Activated T-helper 17 cell treated with anti-CD3 and anti-CD28 coated beads, Interleukin-2, amount 50 U/mL, for 72 hours (primary cell): ENCODE data around the gene ETV3L. TPM values are rescaled to one million over a fixed set of nuclear protein-coding genes. Genes with fewer than 3 reads are reported as not detected.
A peak's percentile ranks its signal among the peaks of the same experiment; 100 is the strongest.
"Not testable (repeated sequence)": the region's sequence is repeated elsewhere in the genome, so short reads cannot be mapped to it uniquely, and the experiment has no call there.

Experiments
- ATAC-seq: fragments of 150-1000 bp; cut with Tn5 transposase; replicated peaks from 2 replicates; pipeline ENCODE4 v1.10.0; 2021; ENCODE audit warnings: mild to moderate bottlenecking, moderate library complexity
- H3K27ac Mint-ChIP-seq: one replicate; pipeline ENCODE4 v1.8.0; 2022; ENCODE audit warnings: mixed read lengths
- H3K27me3 Mint-ChIP-seq: one replicate; pipeline ENCODE4 v1.8.0; 2022; ENCODE audit warnings: mixed read lengths
- H3K36me3 Mint-ChIP-seq: one replicate; pipeline ENCODE4 v1.8.0; 2022; ENCODE audit warnings: low read depth, mild to moderate bottlenecking, mixed read lengths
- H3K4me1 Mint-ChIP-seq: one replicate; pipeline ENCODE4 v1.8.0; 2022; ENCODE audit warnings: mixed read lengths
- H3K4me3 Mint-ChIP-seq: one replicate; pipeline ENCODE4 v1.8.0; 2022; ENCODE audit warnings: mild to moderate bottlenecking, mixed read lengths
- H3K9me3 Mint-ChIP-seq: one replicate; pipeline ENCODE4 v1.8.0; 2022; ENCODE audit warnings: mixed read lengths
- total RNA-seq, 2 donors: library from RNA; stranded (reverse); gene quantifications; one replicate each; pipeline ENCODE4 v1.2.3, GENCODE V29; 2022

ETV3L gene
- total RNA-seq, 2 donors from 2014 or later = 0.26 TPM; not detected in 1

GRCh38 chr1:157104598-157105293 is 5.1 kb upstream of the ETV3L start:
- Mint-ChIP-seq H3K9me3 (no peaks in the 10 kb centered on the region), H3K27me3 (peaks cover 26% of the 10 kb centered on the region), H3K36me3 (no peaks in the 10 kb centered on the region), H3K4me1 (peaks cover 16% of the 10 kb centered on the region), H3K27ac (peak overlapping the region; percentile 70), H3K4me3 (no peak overlapping the region)
- peak; percentile 53 for ATAC-seq

GRCh38 chr1:157103268-157103667 is 3.7 kb upstream of the ETV3L start:
- no peak overlapping the region for H3K27ac Mint-ChIP-seq
- H3K4me3 Mint-ChIP-seq = no peak overlapping the region
- peaks cover 19% of the 10 kb centered on the region for H3K27me3 Mint-ChIP-seq
- ATAC-seq = no peak
- no peaks in the 10 kb centered on the region for H3K9me3 Mint-ChIP-seq
- peaks cover 16% of the 10 kb centered on the region for H3K4me1 Mint-ChIP-seq
- no peaks in the 10 kb centered on the region for H3K36me3 Mint-ChIP-seq

GRCh38 chr1:157101149-157101548 is 1.5 kb upstream of the ETV3L start:
- no peak for ATAC-seq
- no peaks in the 10 kb centered on the region for H3K36me3 Mint-ChIP-seq
- H3K4me1 Mint-ChIP-seq = peaks cover 8% of the 10 kb centered on the region
- no peak overlapping the region for H3K27ac Mint-ChIP-seq
- no peaks in the 10 kb centered on the region for H3K9me3 Mint-ChIP-seq
- no peak overlapping the region for H3K4me3 Mint-ChIP-seq
- H3K27me3 Mint-ChIP-seq = peaks cover 10% of the 10 kb centered on the region

- not testable (repeated sequence) for H3K4me3 Mint-ChIP-seq, H3K9me3 Mint-ChIP-seq, H3K27me3 Mint-ChIP-seq, H3K36me3 Mint-ChIP-seq, H3K4me1 Mint-ChIP-seq, H3K27ac Mint-ChIP-seq
- ATAC-seq = peak; percentile 89
Observed at GRCh38 chr1:157098987-157099632, 498 bp downstream of the ETV3L start.

GRCh38 chr1:157098519-157098918 is 1.1 kb downstream of the ETV3L start:
- no peaks in the 10 kb centered on the region for H3K36me3 Mint-ChIP-seq
- no peaks in the 10 kb centered on the region for H3K4me1 Mint-ChIP-seq
- no peaks in the 10 kb centered on the region for H3K9me3 Mint-ChIP-seq
- no peak overlapping the region for H3K27ac Mint-ChIP-seq
- peaks cover 3% of the 10 kb centered on the region for H3K27me3 Mint-ChIP-seq
- ATAC-seq = no peak
- H3K4me3 Mint-ChIP-seq = no peak overlapping the region

GRCh38 chr1:157097692-157098091 is 1.9 kb downstream of the ETV3L start:
- Mint-ChIP-seq H3K4me3 (no peak overlapping the region), H3K36me3 (no peaks in the 10 kb centered on the region), H3K27me3 (no peaks in the 10 kb centered on the region), H3K27ac (peak overlapping the region; percentile 9), H3K4me1 (no peaks in the 10 kb centered on the region), H3K9me3 (no peaks in the 10 kb centered on the region)
- ATAC-seq = no peak

GRCh38 chr1:157096881-157097280 is 2.7 kb downstream of the ETV3L start:
- no peaks in the 10 kb centered on the region for H3K9me3 Mint-ChIP-seq
- no peaks in the 10 kb centered on the region for H3K27me3 Mint-ChIP-seq
- H3K27ac Mint-ChIP-seq = no peak overlapping the region
- no peak for ATAC-seq
- H3K36me3 Mint-ChIP-seq = no peaks in the 10 kb centered on the region
- no peak overlapping the region for H3K4me3 Mint-ChIP-seq
- no peaks in the 10 kb centered on the region for H3K4me1 Mint-ChIP-seq

- Mint-ChIP-seq H3K27ac (no peak overlapping the region), H3K9me3 (no peaks in the 10 kb centered on the region), H3K4me1 (no peaks in the 10 kb centered on the region), H3K27me3 (no peaks in the 10 kb centered on the region), H3K4me3 (no peak overlapping the region), H3K36me3 (no peaks in the 10 kb centered on the region)
- no peak for ATAC-seq
Observed at GRCh38 chr1:157095551-157095950, 4.1 kb downstream of the ETV3L start.

GRCh38 chr1:157095091-157095490 is 4.5 kb downstream of the ETV3L start:
- Mint-ChIP-seq H3K27me3 (no peaks in the 10 kb centered on the region), H3K27ac (no peak overlapping the region), H3K36me3 (no peaks in the 10 kb centered on the region), H3K4me1 (no peaks in the 10 kb centered on the region), H3K4me3 (no peak overlapping the region), H3K9me3 (no peaks in the 10 kb centered on the region)
- no peak for ATAC-seq

GRCh38 chr1:157092831-157093230 is 6.8 kb downstream of the ETV3L start:
- H3K27ac Mint-ChIP-seq = no peak overlapping the region
- H3K36me3 Mint-ChIP-seq = no peaks in the 10 kb centered on the region
- no peak for ATAC-seq
- H3K4me3 Mint-ChIP-seq = no peak overlapping the region
- no peaks in the 10 kb centered on the region for H3K27me3 Mint-ChIP-seq
- H3K9me3 Mint-ChIP-seq = no peaks in the 10 kb centered on the region
- no peaks in the 10 kb centered on the region for H3K4me1 Mint-ChIP-seq

GRCh38 chr1:157091668-157092273 is 7.8 kb downstream of the ETV3L start:
- Mint-ChIP-seq H3K4me1 (no peaks in the 10 kb centered on the region), H3K27me3 (no peaks in the 10 kb centered on the region), H3K4me3 (no peak overlapping the region), H3K9me3 (no peaks in the 10 kb centered on the region), H3K36me3 (no peaks in the 10 kb centered on the region), H3K27ac (peak overlapping the region; percentile 63)
- ATAC-seq = no peak

GRCh38 chr1:157091186-157091585 is 8.4 kb downstream of the ETV3L start:
- Mint-ChIP-seq H3K4me3 (no peak overlapping the region), H3K4me1 (no peaks in the 10 kb centered on the region), H3K9me3 (no peaks in the 10 kb centered on the region), H3K27ac (no peak overlapping the region), H3K27me3 (no peaks in the 10 kb centered on the region), H3K36me3 (no peaks in the 10 kb centered on the region)
- ATAC-seq = no peak

- no peaks in the 10 kb centered on the region for H3K36me3 Mint-ChIP-seq
- no peaks in the 10 kb centered on the region for H3K27me3 Mint-ChIP-seq
- H3K4me1 Mint-ChIP-seq = no peaks in the 10 kb centered on the region
- ATAC-seq = no peak
- H3K27ac Mint-ChIP-seq = no peak overlapping the region
- no peak overlapping the region for H3K4me3 Mint-ChIP-seq
- H3K9me3 Mint-ChIP-seq = no peaks in the 10 kb centered on the region
Observed at GRCh38 chr1:157090771-157091170, 8.8 kb downstream of the ETV3L start.

GRCh38 chr1:157090196-157090647 is 9.4 kb downstream of the ETV3L start:
- Mint-ChIP-seq H3K36me3 (no peaks in the 10 kb centered on the region), H3K4me3 (no peak overlapping the region), H3K9me3 (no peaks in the 10 kb centered on the region), H3K27me3 (no peaks in the 10 kb centered on the region), H3K27ac (no peak overlapping the region), H3K4me1 (no peaks in the 10 kb centered on the region)
- peak; percentile 85 for ATAC-seq

- H3K4me1 Mint-ChIP-seq = no peaks in the 10 kb centered on the region
- H3K4me3 Mint-ChIP-seq = no peak overlapping the region
Observed at GRCh38 chr1:157089789-157090188, 9.8 kb downstream of the ETV3L start.

More at GRCh38 chr1:157089789-157090188, 9.8 kb downstream of the ETV3L start:
- H3K36me3 Mint-ChIP-seq = no peaks in the 10 kb centered on the region
- no peaks in the 10 kb centered on the region for H3K9me3 Mint-ChIP-seq
- H3K27me3 Mint-ChIP-seq = no peaks in the 10 kb centered on the region
- no peak overlapping the region for H3K27ac Mint-ChIP-seq
- no peak for ATAC-seq
